ENCODE data around the gene PSKH1.
"Not testable (repeated sequence)": the region's sequence is repeated elsewhere in the genome, so short reads cannot be mapped to it uniquely, and the experiment has no call there.

PSKH1 gene

DNA sequence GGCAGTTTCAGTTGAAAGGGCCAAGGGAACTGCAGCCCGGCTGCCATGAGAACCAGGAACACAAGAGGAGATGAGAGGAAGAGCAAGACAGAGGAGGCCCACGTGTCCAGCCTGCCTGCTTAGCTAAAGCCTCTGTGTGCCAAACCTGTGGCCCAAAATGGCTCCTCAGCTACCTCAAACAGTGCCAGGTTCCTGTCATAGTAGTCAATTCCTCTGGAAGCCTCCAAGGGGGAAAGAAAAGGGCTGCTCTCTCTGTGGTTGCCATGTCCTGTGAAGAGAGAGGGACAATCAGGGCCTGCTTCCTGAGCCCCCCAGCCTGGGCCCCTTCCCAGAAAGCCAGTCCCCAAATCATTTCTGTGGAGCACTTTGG, 70.2 kb downstream of the PSKH1 start:
- DNase-seq = no peak

DNA sequence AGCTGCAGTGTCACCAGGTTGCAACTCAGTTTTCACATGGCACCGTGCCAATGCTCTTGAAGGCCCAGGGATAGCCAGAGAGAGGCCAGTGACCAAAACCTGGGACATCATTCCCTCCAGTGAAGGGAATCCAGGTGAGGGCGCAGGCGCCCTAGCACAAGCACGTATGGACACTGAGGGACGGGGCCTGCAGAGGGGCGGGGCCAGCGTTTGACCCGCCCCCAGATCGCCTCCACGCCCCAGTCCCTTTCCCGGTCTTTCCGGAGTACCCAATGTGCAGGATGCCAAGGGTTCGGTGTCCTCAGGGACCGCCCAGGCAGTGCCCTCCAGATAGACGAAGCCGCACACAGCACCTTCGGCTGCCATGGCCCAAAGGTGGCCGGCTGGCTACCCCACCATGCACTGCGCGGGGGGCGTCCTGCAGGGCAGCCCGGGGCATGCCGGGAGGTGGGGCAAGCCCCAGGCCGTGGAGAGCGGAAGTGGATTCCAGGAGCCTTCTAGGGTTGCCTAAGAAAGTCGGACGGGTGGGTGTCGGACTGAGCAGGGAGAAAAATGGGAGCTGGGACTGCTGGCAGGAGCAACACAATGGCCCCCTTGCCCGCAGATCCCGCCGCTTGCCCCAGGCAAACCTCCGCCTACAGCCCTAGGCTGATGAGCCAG, 70.7 kb downstream of the PSKH1 start:
- DNase-seq = no peak

DNA sequence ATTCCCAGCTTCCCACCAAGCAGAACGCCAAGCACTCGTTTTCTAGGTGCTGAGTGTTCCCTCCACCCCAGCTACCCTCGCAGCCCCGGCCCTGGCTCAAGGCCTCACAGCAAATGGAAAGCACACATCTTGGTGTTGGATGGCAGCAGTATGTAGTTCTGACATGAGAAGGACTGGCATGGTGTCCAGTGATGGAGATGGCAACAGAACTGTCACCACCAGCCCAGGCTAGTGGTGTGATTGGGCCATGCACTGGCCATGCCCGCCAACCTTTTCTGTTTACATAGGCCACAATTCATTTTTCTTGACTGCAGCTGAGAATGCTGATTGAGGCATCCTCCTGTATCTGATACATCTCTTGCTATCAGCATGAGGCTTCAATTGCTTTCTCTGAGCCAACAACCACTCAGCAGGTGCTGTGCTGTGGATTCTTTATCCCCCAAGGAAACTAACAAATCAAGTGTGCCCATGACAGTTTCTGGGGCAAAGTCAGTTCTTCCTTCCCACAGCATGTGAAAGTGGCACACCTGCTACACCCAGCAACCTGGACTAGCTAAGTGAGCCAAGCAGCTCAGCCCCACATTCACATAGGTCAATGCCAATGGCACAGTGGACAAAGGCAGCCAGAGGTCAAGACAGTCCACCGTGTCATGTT, 71.5 kb downstream of the PSKH1 start:
- no peak for DNase-seq

DNA sequence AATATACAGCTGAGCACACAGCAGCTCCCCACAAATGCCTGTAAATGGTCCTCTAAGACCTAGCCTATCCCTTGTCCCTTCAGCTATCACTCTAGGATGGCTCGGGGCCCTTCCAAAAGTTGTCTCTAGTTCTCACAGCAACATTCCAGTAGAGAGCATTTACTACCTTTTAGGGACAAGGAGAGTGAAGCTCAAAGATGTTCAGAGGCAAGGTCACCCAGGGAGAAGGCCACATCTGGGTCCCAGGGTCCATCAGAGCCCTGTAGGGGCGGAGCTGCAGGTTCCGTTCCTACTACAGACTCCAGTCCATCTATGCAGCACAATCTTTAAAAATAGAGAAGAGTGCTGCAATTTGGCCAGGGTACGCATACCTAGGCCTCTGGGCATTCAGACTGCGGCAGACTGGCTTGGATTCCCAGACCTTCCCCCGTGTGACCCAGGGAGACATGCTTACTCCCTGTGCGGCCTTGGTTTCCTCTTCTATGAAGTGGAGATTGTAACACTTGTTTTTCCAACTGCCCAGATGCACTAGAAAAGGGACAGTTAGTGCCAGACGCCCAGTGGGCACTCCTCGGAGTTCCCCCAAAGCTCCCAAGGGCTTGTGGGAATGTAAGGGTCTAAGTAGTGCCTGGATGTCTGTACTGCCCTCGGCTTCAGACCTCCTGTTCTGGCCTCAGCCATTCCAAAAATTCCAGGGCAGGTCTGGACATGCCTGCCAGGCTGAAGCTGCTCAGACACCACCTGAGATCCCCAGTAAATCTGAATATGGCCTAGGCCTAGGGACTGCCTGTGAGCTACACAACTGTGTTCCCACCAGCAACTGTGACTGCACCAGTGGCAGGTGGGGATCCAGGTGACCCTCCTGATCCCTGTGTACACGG, 72.9 kb downstream of the PSKH1 start:
- DNase-seq = no peak

DNA sequence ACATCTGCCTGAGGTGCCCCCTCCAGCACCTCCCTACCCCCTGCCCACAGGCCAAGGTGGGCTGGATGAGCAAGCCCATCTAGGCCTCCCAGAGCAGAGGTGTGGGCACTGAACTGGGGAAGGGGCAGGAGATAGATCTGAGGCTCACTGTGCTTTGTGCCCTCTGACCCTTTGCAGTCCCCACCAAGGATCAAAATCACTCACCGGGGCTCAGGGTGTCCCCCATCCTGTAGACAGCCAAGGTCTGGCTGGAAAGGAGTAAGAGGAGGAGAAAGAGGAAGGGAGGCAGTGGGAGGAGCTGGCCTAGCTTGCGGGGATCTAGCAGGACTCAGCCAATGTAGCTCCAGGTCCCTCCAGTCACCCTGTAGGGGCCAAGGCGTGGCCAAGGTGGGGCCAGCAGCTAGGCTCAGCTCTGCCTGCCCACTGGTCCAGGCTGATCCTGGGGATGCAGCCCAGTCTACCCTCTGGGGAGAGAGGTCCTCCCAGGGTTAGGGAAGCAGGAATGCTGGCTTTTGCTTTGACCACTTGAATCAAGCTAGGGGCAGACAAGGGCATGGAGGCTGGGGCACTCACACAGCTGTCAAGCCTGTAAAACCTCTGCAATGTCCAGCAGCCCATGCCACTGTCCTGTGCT, 73.6 kb downstream of the PSKH1 start:
- DNase-seq = peak; percentile 15

DNA sequence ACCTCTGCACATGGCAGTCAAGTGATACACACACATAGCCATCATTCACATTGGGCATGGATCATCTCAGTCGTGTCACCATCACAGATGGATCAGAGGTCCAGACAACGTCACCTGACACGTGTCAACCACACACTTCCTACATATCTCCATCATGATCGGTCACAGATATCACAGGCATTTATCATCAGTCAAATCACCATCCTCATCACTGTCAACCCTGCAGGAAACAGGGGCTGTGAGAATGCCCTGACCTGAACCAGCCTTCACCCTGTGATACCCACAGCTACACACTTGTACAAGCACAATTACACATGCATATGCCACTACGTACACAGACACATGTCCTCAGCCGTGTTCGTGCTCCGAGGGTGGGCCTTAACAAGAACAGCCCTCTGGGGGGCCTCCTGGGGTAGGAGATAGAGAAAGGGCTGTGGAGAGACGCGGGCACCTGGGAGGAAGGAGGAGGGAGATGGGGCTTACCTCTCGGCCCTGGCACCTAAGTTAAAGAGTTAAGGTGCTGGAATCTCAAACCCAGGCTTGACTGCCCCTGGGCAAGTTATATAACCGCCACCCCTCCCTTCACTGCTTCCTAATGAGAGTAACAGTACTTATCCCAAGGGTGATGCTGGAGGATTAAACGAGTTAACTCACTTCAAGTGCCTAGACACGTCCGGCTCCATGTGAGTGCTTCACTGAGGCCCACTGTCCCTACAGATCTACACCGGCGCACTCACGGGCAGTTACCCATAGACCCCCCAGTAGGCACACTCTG, 74.3 kb downstream of the PSKH1 start:
- DNase-seq = peak; percentile 22

DNA sequence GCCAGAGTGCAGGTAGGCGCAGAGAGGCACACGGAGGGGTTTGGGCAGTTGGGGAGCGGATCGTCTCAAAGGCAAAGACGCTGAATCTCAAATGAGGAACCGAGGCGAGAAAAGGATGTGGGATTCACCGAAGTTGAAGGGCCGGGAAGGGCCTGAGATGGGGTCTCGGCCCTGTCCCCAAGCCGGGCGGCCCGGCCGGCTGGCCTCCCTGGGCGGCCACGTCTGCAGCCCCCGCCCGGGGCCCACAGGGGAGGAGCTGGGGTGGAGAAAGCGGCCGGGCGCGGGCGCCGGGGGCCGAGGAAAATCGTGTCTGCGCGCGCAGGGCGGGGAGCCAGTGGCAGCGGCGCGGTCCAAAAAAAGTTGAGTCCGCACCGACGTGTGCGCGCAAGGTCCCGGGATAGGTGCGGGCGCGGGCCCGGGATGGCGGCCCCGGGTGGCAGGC, 74.9 kb downstream of the PSKH1 start:
- peak; percentile 41 for DNase-seq

DNA sequence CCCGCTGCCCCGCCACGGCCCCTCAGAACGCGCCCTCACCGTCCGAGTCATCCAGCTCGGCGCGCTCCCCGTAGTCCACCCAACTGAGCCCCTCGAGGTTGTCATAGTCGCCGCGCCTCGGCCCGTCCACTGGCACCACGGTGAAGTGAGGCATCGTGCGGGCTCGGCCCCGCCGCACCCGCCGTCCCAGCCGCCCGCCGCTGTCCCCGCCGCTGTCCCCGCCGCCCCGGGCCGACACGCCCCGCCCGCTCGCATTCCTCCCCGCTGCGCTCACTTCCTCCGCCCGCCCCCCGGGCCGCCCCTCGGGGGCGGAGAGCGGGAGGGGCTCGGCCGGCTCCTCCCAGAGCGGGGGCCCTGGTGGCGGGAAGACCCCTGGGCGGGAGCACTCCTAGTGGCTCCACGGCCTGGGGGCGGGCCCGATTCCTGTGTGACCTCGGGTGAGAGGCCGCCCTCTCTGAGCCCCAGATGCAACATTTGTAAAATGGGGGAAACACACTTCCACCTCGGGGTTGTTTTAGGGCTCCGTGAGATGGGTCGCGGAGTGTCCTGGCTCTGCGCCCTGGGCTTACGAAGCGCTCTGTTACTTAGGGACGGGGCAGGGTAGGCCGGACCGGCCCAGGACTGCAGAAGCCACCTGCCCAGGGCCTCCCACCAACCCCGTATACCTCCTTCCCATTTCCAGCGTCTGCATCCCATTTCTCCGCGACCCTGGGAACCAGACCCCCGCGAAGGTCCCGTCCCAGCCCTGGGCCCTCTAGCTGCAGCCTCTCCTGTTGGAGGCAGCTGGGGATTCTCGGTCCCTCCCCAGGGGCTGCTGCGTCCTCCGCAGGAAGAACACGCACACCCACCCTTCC, 75.6 kb downstream of the PSKH1 start, which contains the start of gene SLC12A4:
SLC12A4 (minus strand) TSS at position 238 of the 854 bp plus-strand sequence; CDS start at position 154, 84 bp downstream.
- peak; percentile 90 for DNase-seq

DNA sequence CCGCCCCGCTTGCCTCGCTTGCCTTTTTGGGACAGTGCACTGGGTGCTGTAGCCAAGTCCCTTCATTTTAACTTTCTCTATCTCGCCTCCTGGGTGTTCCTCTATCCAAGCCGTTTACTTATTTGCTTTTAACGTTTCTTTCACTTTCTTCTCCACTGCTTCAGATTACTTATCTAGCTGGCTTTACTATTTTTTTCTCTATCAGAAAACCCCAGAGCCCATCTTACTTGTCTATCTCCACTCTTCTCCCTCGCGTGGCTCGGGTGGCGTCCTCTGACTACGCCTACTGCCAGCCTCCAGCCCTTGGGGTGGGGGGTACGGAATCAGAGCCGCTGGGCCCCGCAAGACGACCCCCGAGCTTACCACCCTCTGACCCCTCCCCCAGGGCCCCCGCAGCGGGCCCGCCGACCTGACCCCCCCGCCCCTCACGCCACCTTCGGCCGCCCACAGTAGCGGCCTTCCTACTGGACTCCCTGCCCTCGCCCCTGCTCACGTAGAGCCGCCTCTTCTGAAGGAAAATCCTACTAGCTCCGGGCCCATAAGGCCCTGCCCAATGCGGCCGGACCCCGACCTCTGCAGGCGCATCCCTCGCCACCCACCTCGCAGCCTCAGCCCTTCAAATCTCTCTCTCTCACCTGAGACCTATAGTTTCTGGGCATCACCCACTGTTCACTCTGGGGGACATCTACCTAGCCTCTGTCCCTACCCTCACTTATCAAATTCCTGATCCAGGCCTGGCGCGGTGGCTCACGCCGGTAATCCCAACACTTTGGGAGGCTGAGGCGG, 76.4 kb downstream of the PSKH1 start:
- DNase-seq = no peak

DNA sequence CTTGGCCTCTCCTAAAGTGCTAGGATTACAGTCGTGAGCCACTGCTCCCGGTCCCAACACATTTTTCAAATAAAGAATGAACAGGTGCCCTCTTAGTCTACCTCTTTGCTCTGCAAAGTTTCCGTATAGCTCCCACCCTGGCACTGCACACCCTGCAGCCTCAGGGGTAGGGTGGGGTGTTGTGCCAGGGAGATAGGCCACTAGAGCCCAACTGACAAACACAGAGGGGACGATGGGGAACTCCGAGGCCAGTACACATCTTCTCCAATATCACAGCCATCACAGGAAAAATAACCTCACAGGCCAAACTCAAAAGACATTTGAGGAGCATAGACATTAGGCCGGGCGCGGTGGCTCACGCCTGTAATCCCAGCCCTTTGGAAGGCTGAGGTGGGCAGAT, 78.1 kb downstream of the PSKH1 start:
- no peak for DNase-seq

DNA sequence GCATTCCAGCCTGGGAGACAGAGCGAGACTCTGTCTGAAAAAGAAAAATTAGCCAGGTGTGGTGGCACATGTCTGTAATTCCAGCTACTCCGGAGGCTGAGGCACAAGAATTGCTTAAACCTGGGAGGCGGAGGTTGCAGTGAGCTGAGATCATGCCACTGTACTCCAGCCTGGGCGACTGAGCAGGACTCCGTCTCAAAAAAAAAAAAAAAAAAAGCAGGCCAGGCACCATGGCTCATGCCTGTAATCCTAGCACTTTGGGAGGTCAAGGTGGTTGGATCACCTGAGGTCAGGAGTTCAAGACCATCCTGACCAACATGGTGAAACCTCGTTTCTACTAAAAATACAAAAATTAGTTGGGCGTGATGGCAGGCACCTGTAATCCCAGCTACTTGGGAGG, 79.2 kb downstream of the PSKH1 start:
- not testable (repeated sequence) for DNase-seq

DNA sequence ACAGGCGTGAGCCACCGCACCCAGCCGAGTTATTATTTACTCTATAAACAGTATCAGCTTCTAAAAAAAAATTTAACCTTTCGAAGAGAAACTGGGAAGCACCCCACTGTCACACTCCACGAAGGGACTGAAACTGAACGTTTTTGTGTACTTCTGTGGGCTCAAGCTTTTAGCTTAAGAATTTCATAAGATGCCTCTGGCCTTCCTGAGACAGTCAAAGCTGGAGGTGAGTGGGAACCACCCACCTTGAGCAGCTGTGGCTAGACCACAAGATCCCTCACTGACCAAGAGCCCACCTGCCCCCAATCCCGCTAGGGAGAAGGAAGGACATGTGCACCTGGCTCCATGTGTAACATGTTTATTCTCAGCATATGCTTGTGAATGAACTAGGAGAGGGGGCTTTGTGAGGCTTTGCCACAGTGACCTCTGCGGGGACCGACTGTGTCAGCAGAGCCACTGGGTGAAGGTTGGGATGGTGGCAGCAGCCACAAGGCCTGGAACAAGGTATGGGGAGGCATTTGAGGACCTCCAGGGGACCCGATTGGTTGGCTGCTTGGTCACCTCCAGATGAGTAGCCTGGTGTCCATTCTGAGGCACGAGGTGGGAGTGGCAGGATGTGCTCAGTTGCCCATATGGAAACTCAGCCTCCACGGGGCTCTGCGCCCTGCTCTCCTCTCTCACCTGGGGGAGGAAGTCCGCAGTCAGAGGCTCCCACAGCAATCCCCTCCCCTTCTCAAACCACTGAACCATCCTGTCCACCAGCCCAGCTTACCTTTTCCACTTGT, 82.5 kb downstream of the PSKH1 start:
- no peak for DNase-seq

DNA sequence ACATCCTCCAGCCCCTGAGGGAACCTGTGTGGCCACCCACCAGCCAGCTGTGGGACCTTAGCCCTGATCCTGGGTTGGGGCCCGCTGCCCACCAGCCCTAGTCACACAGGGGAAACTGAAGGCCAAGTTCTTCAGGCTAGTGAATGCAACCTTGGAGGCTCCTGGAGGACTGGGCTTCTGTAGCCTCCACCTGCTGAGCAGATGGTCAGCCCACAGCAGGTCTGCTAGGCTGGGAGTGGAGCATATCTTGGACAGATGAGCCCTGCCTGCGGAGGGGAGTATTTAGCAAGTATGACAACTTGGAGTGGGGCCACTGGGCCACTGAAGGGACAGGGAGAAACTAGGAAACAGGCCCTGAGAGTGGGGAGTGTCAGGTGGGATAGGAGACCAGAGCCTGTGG, 83.2 kb downstream of the PSKH1 start:
- no peak for DNase-seq

DNA sequence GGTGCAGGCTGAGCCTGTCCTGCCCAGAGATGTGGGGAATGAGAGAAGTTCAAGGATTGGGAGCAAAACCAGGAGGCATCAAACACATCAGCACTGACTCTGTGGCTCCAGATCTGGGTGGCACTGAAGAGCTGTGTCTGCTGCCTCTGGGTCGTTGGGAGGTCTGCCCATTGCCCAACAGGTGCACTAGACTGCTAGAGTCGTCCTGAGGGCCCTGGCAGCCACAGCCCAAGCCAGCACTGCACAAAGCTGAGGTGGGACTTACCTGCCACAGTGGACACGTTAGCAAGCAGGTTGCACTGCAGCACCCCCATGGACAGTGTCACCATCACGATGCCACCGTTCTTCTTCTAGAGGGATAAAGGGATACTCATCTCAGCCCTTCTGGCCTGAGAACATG, 84.0 kb downstream of the PSKH1 start:
- DNase-seq = no peak

DNA sequence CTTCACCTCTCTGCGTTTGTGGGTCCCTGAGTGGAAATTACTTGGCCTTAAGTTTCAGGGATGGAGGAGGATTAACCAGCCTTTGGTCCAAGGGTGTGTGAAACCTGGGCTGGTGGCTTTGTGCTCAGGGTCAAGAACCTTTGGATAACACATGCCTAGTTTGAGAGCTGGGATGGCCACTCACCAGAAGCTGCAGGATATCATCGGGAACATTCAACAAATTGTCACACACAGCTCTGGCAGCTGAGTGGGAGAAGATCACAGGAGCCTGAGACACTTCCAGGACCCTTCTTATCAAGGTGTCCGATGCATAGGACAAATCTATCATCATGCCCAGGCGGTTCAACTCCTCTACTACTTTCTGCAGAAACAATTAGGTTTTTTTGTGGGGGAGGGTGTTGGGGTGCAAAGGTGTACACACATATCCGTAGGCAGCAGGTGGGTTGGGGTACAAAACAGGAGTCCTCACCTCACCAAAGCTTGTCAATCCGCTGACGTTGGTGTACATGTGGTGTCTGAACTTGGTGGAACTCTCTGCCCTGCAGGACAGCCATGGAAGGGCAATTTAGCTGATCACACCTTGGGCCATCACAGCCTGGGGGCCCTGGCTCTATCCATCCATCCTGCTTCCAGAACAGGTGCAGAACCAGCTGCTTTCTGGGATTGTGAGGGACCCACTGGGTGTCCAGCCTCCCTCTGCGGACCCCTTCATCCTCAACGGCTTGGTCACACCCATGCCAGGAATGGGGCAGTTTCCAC, 84.6 kb downstream of the PSKH1 start:
- DNase-seq = no peak

All from fibroblast of skin of scalp (primary cell).